ENCODE data around the gene CITED2. TPM values are rescaled to one million over a fixed set of nuclear protein-coding genes. Genes with fewer than 3 reads are reported as not detected.
A peak's percentile ranks its signal among the peaks of the same experiment; 100 is the strongest.

The CITED2 gene
- total and polyA plus RNA-seq, 2 donors = 32.4 to 70.8 TPM

DNA sequence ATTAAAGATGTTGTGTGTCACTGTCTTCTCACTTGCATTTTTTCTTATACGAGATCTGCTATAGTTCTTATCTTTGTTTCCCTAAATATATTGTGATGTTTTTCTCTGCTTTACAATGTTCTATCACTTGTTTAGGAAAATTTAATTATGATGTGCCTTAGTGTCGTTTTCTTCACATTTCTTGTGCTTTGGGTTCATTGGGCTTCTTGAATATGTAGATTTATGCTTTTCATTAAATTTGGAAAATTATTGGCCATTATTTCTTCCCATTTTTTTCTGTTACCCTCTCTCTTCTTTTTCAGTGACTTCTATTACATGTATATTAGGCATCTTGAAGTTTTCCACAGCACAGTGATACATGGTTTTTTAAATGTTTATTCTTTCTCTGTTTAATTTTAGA is 33.4 kb downstream of the CITED2 start:
- Histone ChIP-seq H3K36me3 (ENCODE audit: insufficient read depth) (no peaks in the 10 kb centered on the region), H3K4me3 (ENCODE audit: low read depth, low read length) (no peak overlapping the region), H3K27ac (ENCODE audit: low read depth) (no peak overlapping the region), H3K4me1 (ENCODE audit: insufficient read depth) (no peaks in the 10 kb centered on the region)
- 86% methylated on average over 2 of the region's 2 CpGs for WGBS
- no peak for DNase-seq (ENCODE audit: extremely low spot score)

DNA sequence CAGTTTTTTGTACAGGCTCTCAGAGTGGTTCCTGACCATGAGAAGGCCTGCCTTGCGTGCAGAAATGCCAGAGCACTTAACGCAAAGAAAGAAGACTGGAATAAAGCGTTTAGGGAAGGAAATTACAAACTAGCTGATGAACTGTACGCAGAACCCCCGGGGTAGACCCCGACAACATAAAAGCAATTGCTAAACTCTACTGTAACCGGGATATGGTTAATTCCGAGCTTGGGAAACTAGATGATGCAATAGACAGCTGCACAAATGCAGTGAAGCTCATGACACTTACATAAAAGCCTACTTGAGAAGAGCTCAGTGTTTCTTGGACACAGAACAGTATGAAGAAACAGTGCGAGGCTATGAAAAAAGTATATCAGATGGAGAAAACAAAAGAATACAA is 35.7 kb downstream of the CITED2 start:
- H3K36me3 ChIP-seq (ENCODE audit: insufficient read depth) = no peaks in the 10 kb centered on the region
- DNase-seq (ENCODE audit: extremely low spot score) = no peak
- no peak overlapping the region for H3K27ac ChIP-seq (ENCODE audit: low read depth)
- no peaks in the 10 kb centered on the region for H3K4me1 ChIP-seq (ENCODE audit: insufficient read depth)
- H3K4me3 ChIP-seq (ENCODE audit: low read depth, low read length) = no peak overlapping the region
- 80% methylated on average over 9 of the region's 9 CpGs for WGBS

DNA sequence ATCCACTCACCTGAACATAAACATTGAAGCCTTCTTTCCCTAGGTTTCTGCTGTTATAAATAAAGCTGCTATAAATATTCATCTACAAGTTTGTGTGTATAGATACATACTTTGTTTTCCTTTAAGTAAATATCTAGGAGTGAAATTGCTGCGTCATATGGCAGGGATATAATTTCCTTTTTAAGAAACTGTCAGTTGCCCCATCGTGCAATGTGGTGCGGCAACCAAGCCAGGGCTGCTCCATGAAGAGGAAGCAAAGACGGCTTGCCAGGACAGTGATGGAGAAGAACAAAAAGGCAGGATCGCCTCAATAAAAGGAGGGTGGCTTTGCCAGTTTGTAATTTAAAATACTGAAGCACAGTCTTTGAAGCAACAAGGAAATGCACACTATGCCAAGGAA is 36.6 kb downstream of the CITED2 start:
- WGBS = 80% methylated on average over 5 of the region's 5 CpGs
- no peak for DNase-seq (ENCODE audit: extremely low spot score)
- no peak overlapping the region for H3K4me3 ChIP-seq (ENCODE audit: low read depth, low read length)
- H3K36me3 ChIP-seq (ENCODE audit: insufficient read depth) = no peaks in the 10 kb centered on the region
- H3K27ac ChIP-seq (ENCODE audit: low read depth) = no peak overlapping the region
- H3K4me1 ChIP-seq (ENCODE audit: insufficient read depth) = no peaks in the 10 kb centered on the region

DNA sequence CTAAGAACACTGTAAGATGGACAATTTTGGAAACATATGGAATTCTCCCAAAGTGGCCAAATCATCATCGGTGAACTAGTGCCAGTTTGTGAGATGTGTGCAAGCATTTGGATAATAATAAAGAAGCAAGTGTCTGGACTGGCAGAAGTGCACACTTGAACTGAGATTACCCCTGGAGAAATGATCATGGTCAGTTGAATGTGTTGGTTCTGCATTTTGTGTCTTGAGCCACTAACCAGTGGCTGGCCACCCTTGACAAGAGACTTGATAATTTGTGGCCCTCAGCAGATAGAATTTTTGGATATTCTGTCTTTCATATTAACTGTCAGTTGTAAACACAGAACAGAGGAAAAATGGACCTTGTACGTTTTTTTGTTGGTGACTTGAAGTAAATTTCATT is 37.4 kb downstream of the CITED2 start:
- no peaks in the 10 kb centered on the region for H3K4me1 ChIP-seq (ENCODE audit: insufficient read depth)
- no peak overlapping the region for H3K27ac ChIP-seq (ENCODE audit: low read depth)
- no peak for DNase-seq (ENCODE audit: extremely low spot score)
- 82% methylated on average over 2 of the region's 2 CpGs for WGBS
- H3K36me3 ChIP-seq (ENCODE audit: insufficient read depth) = no peaks in the 10 kb centered on the region
- no peak overlapping the region for H3K4me3 ChIP-seq (ENCODE audit: low read depth, low read length)

DNA sequence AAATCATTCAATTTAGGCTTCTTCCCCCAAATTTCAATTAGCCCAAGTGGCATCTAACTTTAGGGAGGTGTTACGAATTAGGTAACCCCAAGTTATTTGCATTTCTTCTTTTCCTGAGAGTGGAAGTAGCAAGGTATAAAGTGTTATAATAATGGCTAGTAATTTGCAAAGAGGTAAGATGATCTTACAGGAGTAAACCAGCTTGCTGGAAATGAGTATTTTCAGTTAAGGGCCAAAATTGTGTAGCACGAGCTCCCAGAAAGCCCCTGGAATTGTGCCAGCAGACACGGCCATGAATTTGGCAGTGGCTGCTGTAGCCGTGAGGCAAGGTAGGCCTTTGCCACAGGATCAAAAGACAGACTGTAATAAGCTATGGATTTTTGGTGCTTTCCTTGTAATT is 38.0 kb downstream of the CITED2 start:
- no peaks in the 10 kb centered on the region for H3K36me3 ChIP-seq (ENCODE audit: insufficient read depth)
- no peak overlapping the region for H3K27ac ChIP-seq (ENCODE audit: low read depth)
- H3K4me3 ChIP-seq (ENCODE audit: low read depth, low read length) = no peak overlapping the region
- 45% methylated on average over 4 of the region's 4 CpGs for WGBS
- no peaks in the 10 kb centered on the region for H3K4me1 ChIP-seq (ENCODE audit: insufficient read depth)
- DNase-seq (ENCODE audit: extremely low spot score) = no peak

DNA sequence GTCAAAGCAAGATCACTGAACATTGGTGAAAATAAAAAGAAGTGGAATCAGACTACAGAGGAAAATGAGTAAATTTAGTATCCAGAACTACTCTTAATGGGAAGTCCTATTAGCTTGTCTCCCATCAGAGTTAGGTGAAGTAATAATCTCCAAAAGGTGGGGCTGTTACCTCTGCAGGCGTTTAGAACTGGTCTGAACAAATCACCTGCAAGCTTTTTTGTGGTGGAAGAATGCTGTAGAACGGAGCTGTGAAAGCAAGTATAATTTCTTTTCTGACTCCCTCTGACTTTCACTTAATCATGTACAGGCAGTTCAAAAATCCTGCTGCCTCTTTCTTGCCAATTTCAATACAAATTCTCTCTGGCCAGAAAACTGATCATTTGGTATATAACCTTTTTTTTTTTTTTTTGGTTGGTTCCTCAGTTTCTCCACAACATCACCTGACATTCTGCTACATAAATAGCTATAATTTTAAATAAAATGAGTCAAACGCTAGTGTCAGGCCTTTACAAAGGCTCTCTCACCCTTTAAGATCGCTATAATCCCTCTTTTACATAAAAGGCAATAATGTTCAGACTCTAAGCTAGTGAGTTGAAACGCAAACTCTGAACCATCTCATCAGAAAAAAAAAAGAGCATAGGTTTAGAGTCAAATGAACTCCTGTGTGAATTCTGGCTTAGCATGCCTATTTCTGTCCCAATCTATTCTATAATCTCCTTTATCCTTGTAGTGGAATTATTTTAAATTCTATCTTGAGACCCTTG is 38.8 kb downstream of the CITED2 start:
- Histone ChIP-seq H3K4me3 (ENCODE audit: low read depth, low read length) (no peak overlapping the region), H3K27ac (ENCODE audit: low read depth) (no peak overlapping the region)
- 91% methylated on average over 5 of the region's 5 CpGs for WGBS

DNA sequence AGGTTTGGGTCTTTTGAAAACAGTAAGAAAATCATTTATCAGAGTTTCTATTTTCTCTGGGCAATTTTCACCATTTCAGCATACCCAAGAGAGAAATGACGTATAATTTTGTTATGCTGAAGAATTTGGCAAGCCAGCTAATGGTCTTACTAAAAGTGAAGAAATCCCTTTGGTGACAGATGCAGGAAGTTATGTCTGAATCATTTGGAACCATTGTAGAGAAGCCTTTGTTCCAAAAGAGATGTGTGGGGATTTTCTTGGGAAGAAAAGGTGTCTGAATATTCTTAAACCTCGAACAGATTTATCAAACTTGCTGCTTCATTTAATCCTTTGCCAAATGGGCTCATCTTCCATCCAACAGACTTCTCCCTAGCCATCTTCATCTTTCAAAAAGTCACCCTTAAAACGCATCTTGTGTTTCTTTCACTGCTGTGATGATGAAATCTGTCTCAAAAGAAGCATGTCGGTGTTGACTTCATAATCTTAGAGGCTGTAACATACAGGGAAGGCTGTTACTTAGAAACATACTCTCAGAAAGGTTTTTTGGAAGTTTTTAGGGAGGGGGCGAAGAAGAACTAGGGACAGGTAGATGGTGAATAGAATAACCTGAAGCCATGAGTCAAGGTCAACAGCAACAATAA is 39.5 kb downstream of the CITED2 start:
- no peak overlapping the region for H3K4me3 ChIP-seq (ENCODE audit: low read depth, low read length)

More for the DNA sequence above, 38.8 kb downstream of the CITED2 start:
- DNase-seq (ENCODE audit: extremely low spot score) = no peak
- no peaks in the 10 kb centered on the region for H3K36me3 ChIP-seq (ENCODE audit: insufficient read depth)
- H3K4me1 ChIP-seq (ENCODE audit: insufficient read depth) = no peaks in the 10 kb centered on the region

DNA sequence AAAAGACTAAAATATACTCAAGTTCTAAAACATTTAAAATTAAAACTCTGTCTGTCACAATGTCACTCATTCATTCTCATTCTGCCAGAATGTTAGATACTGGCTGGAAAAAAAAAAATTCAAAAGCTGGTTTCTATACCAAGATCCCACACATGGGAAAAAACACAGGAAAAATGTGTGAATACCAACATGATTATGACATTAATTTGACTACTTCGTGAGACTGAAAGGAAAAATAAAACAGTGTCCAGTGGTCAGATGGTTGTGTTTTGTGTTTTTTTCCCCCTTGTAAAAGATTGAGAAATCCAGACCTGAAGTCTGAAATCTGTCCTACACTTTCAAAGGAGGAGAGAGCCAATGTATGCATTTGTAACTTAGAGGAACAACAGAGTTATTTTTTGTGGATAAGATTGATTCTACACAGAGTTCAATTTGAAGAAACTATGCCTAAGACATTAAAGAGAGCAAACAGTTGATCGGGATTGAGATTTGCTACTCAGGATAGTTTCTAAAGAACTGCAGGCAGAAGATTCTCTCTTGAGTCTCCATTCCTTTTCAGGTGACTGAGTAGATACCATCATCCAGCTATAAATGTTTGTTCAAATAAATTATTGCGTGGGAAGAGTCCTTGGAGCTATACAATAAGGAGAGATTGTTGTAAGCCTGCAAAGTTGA is 43.5 kb downstream of the CITED2 start:
- no peak overlapping the region for H3K4me3 ChIP-seq (ENCODE audit: low read depth, low read length)
- no peaks in the 10 kb centered on the region for H3K36me3 ChIP-seq (ENCODE audit: insufficient read depth)
- 63% methylated on average over 3 of the region's 3 CpGs for WGBS
- no peak overlapping the region for H3K27ac ChIP-seq (ENCODE audit: low read depth)
- no peaks in the 10 kb centered on the region for H3K4me1 ChIP-seq (ENCODE audit: insufficient read depth)
- DNase-seq (ENCODE audit: extremely low spot score) = no peak

More for the DNA sequence above, 39.5 kb downstream of the CITED2 start:
- no peak for DNase-seq (ENCODE audit: extremely low spot score)
- H3K36me3 ChIP-seq (ENCODE audit: insufficient read depth) = no peaks in the 10 kb centered on the region
- 65% methylated on average over 5 of the region's 5 CpGs for WGBS
- H3K4me1 ChIP-seq (ENCODE audit: insufficient read depth) = no peaks in the 10 kb centered on the region
- peak overlapping the region; percentile 29 for H3K27ac ChIP-seq (ENCODE audit: low read depth)

DNA sequence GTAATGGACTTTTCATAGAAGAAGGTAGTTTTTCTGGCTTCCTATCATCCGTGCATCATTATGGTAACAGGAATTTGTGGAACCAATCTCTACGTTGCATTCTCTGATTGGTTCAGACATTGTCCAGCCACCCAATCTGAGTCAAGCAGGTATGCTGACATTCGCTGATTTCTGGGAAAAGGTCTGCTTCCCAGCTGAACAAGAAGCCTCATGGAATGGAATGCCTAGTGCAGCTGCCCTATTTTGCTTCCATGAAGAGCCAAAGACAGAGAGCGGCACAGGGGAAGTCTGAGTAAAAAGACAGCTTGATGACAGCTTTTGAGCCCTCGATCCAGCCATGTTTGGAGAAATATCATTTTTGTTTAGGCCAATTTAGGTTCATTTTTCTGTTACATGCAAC is 44.1 kb downstream of the CITED2 start:
- H3K36me3 ChIP-seq (ENCODE audit: insufficient read depth) = no peaks in the 10 kb centered on the region
- no peak for DNase-seq (ENCODE audit: extremely low spot score)
- 81% methylated on average over 5 of the region's 5 CpGs for WGBS

DNA sequence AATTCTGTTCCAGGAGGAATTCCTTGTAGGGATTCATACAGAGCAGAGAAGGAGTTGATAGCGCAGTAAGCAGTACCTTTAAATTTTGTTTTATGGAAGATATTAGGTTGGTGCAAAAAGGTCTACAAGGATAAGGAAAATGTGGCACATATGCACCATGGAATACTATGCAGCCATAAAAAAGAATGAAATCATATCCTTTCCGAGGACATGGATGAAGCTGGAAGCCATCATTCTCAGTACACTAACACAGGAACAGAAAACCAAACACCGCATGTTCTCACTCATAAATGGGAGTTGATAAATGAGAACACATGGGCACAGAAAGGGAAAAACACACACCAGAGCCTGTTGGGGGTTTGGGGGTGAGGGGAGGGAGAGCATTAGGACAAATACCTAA is 45.2 kb downstream of the CITED2 start:
- Histone ChIP-seq H3K4me3 (ENCODE audit: low read depth, low read length) (no peak overlapping the region), H3K4me1 (ENCODE audit: insufficient read depth) (no peaks in the 10 kb centered on the region), H3K36me3 (ENCODE audit: insufficient read depth) (no peaks in the 10 kb centered on the region), H3K27ac (ENCODE audit: low read depth) (no peak overlapping the region)
- WGBS = 93% methylated on average over 3 of the region's 3 CpGs
- no peak for DNase-seq (ENCODE audit: extremely low spot score)

More for the DNA sequence above, 44.1 kb downstream of the CITED2 start:
- no peak overlapping the region for H3K27ac ChIP-seq (ENCODE audit: low read depth)
- H3K4me3 ChIP-seq (ENCODE audit: low read depth, low read length) = no peak overlapping the region
- H3K4me1 ChIP-seq (ENCODE audit: insufficient read depth) = no peaks in the 10 kb centered on the region

DNA sequence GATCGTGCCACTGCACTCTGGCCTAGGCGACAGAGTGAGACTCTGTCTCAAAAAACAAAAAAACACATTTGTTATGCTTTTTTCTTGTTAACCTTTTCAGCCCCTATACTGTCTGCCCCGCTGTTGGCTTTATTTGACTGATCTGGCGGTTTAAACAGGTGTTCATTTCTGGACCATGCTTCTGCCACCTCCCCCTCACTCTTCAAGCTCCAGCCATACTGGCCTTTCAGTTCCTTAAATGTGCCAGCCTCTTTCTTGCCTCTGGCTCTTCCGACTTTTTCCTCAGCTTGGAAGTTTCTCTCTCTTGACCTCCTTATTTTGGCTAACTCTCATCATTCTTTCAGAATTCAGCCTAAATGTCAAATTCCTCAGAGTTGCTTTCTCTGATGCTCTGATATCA is 47.4 kb downstream of the CITED2 start:
- no peak for DNase-seq (ENCODE audit: extremely low spot score)
- no peaks in the 10 kb centered on the region for H3K4me1 ChIP-seq (ENCODE audit: insufficient read depth)
- no peak overlapping the region for H3K4me3 ChIP-seq (ENCODE audit: low read depth, low read length)
- H3K36me3 ChIP-seq (ENCODE audit: insufficient read depth) = no peaks in the 10 kb centered on the region
- H3K27ac ChIP-seq (ENCODE audit: low read depth) = no peak overlapping the region
- WGBS = 91% methylated on average over 5 of the region's 5 CpGs

DNA sequence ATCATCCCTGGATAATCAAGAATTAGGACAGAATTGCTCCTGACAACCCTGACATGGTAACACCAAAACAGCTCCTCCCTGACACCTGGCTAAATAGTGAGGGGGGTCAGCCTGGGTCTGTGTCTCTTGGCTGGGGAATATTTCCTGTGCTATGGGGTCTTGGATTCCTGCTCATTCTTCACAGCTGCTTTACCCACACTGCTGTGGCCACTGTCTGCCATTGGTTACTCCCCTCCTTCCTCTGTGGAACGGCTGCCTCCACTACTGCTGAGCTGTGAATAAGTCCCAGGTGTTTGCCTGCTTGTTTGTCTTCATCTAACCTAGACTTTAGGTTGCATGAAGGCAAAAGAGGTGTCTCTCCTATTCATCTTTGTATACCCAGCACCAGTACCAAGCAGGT is 48.8 kb downstream of the CITED2 start:
- no peak overlapping the region for H3K27ac ChIP-seq (ENCODE audit: low read depth)
- no peak overlapping the region for H3K4me3 ChIP-seq (ENCODE audit: low read depth, low read length)
- H3K36me3 ChIP-seq (ENCODE audit: insufficient read depth) = no peaks in the 10 kb centered on the region
- H3K4me1 ChIP-seq (ENCODE audit: insufficient read depth) = no peaks in the 10 kb centered on the region
- 51% methylated on average over 1 of the region's 1 CpG for WGBS
- DNase-seq (ENCODE audit: extremely low spot score) = no peak

DNA sequence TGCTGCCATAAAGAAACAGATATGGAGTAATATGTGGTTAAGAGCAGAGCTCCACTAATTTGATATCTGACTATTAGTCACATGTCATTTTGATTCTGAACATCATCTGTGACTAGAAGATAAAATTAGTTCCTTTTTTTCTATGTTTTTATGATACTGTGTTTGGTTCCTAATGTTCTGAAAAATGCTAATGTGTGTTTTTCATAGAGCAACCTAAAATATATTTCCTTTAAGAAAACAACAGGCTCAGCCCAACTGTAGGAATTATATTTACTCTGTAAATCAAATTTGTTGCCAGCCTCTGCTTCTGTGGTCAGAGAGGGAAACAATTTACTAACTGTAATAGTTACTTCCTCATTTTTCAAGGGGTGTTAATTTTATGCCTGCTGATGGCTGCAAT is 49.3 kb downstream of the CITED2 start:
- H3K4me3 ChIP-seq (ENCODE audit: low read depth, low read length) = no peak overlapping the region
- no peaks in the 10 kb centered on the region for H3K4me1 ChIP-seq (ENCODE audit: insufficient read depth)
- no peak overlapping the region for H3K27ac ChIP-seq (ENCODE audit: low read depth)
- DNase-seq (ENCODE audit: extremely low spot score) = no peak
- no peaks in the 10 kb centered on the region for H3K36me3 ChIP-seq (ENCODE audit: insufficient read depth)

DNA sequence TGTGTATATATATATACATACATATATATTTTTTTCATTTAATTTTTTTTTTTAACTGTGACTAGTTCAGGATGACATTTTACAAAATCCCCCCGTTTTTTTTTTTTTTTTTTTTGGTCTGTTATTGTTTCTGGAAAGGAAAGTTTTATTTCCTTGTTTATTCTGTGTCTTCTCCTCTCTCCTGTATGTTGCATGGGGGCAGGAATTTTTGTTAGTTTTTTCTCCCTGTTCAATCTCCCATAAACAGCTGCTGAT is 50.2 kb downstream of the CITED2 start:
- H3K4me1 ChIP-seq (ENCODE audit: insufficient read depth) = no peaks in the 10 kb centered on the region
- H3K36me3 ChIP-seq (ENCODE audit: insufficient read depth) = no peaks in the 10 kb centered on the region
- no peak for DNase-seq (ENCODE audit: extremely low spot score)
- 21% methylated on average over 1 of the region's 1 CpG for WGBS
- H3K27ac ChIP-seq (ENCODE audit: low read depth) = no peak overlapping the region
- H3K4me3 ChIP-seq (ENCODE audit: low read depth, low read length) = no peak overlapping the region
